H9 (cell line): ENCODE data around the gene RRBP1. TPM values are rescaled to one million over a fixed set of nuclear protein-coding genes. Genes with fewer than 3 reads are reported as not detected.

ENCODE experiments used
- DNase-seq: peaks from one replicate; pipeline ENCODE4 v3.0.0-alpha.2; 2017
- H2AFZ ChIP-seq: one replicate; pipeline ENCODE4 v1.6.1; 2013; ENCODE audit warnings: mild to moderate bottlenecking, low read length, control low read depth, moderate library complexity
- H2AK5ac ChIP-seq: 2 replicates; pipeline ENCODE4 v1.6.1; 2013; ENCODE audit warnings: low read length, control low read depth, mixed read lengths; ENCODE audit not compliant: insufficient read length
- H2BK120ac ChIP-seq: one replicate; pipeline ENCODE4 v1.6.1; 2013; ENCODE audit warnings: low read depth, mild to moderate bottlenecking, low read length, control low read depth, inconsistent platforms; ENCODE audit not compliant: poor library complexity, severe bottlenecking
- H2BK12ac ChIP-seq: 2 replicates; pipeline ENCODE4 v1.6.1; 2013; ENCODE audit warnings: low read length, control low read depth, mixed read lengths, low read depth; ENCODE audit not compliant: insufficient read length
- H2BK15ac ChIP-seq: 2 replicates; pipeline ENCODE4 v1.6.1; 2013; ENCODE audit warnings: low read depth, low read length, control low read depth
- H2BK20ac ChIP-seq: one replicate; pipeline ENCODE4 v1.6.1; 2013; ENCODE audit warnings: low read depth, mild to moderate bottlenecking, low read length, control low read depth, inconsistent platforms; ENCODE audit not compliant: poor library complexity, severe bottlenecking
- H2BK5ac ChIP-seq: 2 replicates; pipeline ENCODE4 v1.6.1; 2013; ENCODE audit warnings: low read length, control low read depth, mixed read lengths; ENCODE audit not compliant: insufficient read length
- H3K14ac ChIP-seq: 2 replicates; pipeline ENCODE4 v1.6.1; 2013; ENCODE audit warnings: low read length, control low read depth; ENCODE audit not compliant: insufficient read depth
- H3K18ac ChIP-seq: 2 replicates; pipeline ENCODE4 v1.6.1; 2013; ENCODE audit warnings: low read depth, mild to moderate bottlenecking, mixed read lengths, low read length, control low read depth; ENCODE audit not compliant: insufficient read length
- H3K23ac ChIP-seq: 2 replicates; pipeline ENCODE4 v1.6.1; 2013; ENCODE audit warnings: low read length, control low read depth, mixed read lengths, low read depth; ENCODE audit not compliant: insufficient read length
- H3K23me2 ChIP-seq: 2 replicates; pipeline ENCODE4 v1.6.1; 2013; ENCODE audit warnings: low read depth, mild to moderate bottlenecking, mixed read lengths, low read length, control low read depth; ENCODE audit not compliant: insufficient read length, poor library complexity, severe bottlenecking
- H3K27ac ChIP-seq: 2 replicates; pipeline ENCODE4 v1.5.1; 2013; ENCODE audit warnings: low read length, control low read depth, mixed read lengths, low read depth; ENCODE audit not compliant: insufficient read length
- H3K27me3 ChIP-seq: 2 replicates; pipeline ENCODE4 v1.6.1; 2013; ENCODE audit warnings: low read length, control low read depth, inconsistent platforms; ENCODE audit not compliant: insufficient read depth
- H3K4ac ChIP-seq: 2 replicates; pipeline ENCODE4 v1.6.1; 2013; ENCODE audit warnings: low read depth, mild to moderate bottlenecking, control low read depth, inconsistent platforms, low read length, moderate library complexity
- H3K4me1 ChIP-seq: 2 replicates; pipeline ENCODE4 v1.6.1; 2013; ENCODE audit warnings: low read length, control low read depth, inconsistent platforms; ENCODE audit not compliant: insufficient read depth
- H3K4me2 ChIP-seq: 2 replicates; pipeline ENCODE4 v1.6.1; 2013; ENCODE audit warnings: low read length, control low read depth, mixed read lengths; ENCODE audit not compliant: insufficient read length, insufficient read depth
- H3K56ac ChIP-seq: 2 replicates; pipeline ENCODE4 v1.6.1; 2013; ENCODE audit warnings: low read depth, mild to moderate bottlenecking, mixed read lengths, low read length, control low read depth; ENCODE audit not compliant: insufficient read length
- H3K79me1 ChIP-seq: 2 replicates; pipeline ENCODE4 v1.6.1; 2013; ENCODE audit warnings: low read depth, mild to moderate bottlenecking, moderate library complexity, low read length, control low read depth, inconsistent platforms; ENCODE audit not compliant: insufficient read depth, poor library complexity, severe bottlenecking
- H3K79me2 ChIP-seq: 2 replicates; pipeline ENCODE4 v1.6.1; 2013; ENCODE audit warnings: low read length, control low read depth, inconsistent platforms; ENCODE audit not compliant: insufficient read depth
- H3K9ac ChIP-seq: 2 replicates; pipeline ENCODE4 v1.6.1; 2013; ENCODE audit warnings: low read length, control low read depth, mixed read lengths; ENCODE audit not compliant: insufficient read length; ENCODE audit errors: extremely low read depth
- H3K9me3 ChIP-seq: one replicate; pipeline ENCODE4 v1.6.1; 2013; ENCODE audit warnings: low read depth, low read length, inconsistent platforms; ENCODE audit not compliant: control insufficient read depth
- H3T11ph ChIP-seq: one replicate; pipeline ENCODE4 v1.6.1; 2013; ENCODE audit warnings: mild to moderate bottlenecking, low read length, control low read depth, inconsistent platforms
- H4K20me1 ChIP-seq: one replicate; pipeline ENCODE4 v1.6.1; 2013; ENCODE audit not compliant: control insufficient read depth, insufficient read length, insufficient read depth
- H4K5ac ChIP-seq: 2 replicates; pipeline ENCODE4 v1.6.1; 2013; ENCODE audit warnings: low read depth, mild to moderate bottlenecking, mixed read lengths, low read length, control low read depth; ENCODE audit not compliant: insufficient read length
- H4K8ac ChIP-seq: replicated peaks from 2 replicates; pipeline ENCODE4 v1.6.1; 2013; ENCODE audit warnings: low read length, control low read depth, mixed read lengths, low read depth; ENCODE audit not compliant: insufficient read length
- H4K91ac ChIP-seq: 2 replicates; pipeline ENCODE4 v1.6.1; 2013; ENCODE audit warnings: low read depth, mild to moderate bottlenecking, moderate library complexity, mixed read lengths, low read length, control low read depth; ENCODE audit not compliant: insufficient read length
- H3K27ac Mint-ChIP-seq, 3 experiments: 2 replicates in 2 of 3; 3 replicates in 1 of 3; pipeline ENCODE4 v1.8.0; 2020 to 2021; ENCODE audit warnings: mixed read lengths in 3 of 3, mild to moderate bottlenecking in 1 of 3, moderate library complexity in 1 of 3
- H3K27me3 Mint-ChIP-seq: 2 replicates; pipeline ENCODE4 v1.8.0; 2021; ENCODE audit warnings: low read depth, mild to moderate bottlenecking, moderate library complexity, mixed read lengths
- H3K36me3 Mint-ChIP-seq, 3 experiments: 2 replicates in 2 of 3; 3 replicates in 1 of 3; pipeline ENCODE4 v1.8.0; 2020 to 2021; ENCODE audit warnings: low read depth in 3 of 3, mixed read lengths in 3 of 3; ENCODE audit not compliant: insufficient read depth in 1 of 3
- H3K4me1 Mint-ChIP-seq, 2 experiments: 2 replicates each; pipeline ENCODE4 v1.8.0; 2020; ENCODE audit warnings: mixed read lengths in 2 of 2
- H3K4me3 Mint-ChIP-seq, 2 experiments: 2 replicates in 1 of 2; 3 replicates in 1 of 2; pipeline ENCODE4 v1.8.0; 2020 to 2021; ENCODE audit warnings: mild to moderate bottlenecking in 2 of 2, mixed read lengths in 2 of 2, moderate library complexity in 1 of 2
- H3K9me3 Mint-ChIP-seq, 2 experiments: 2 replicates in 1 of 2; 3 replicates in 1 of 2; pipeline ENCODE4 v1.8.0; 2020; ENCODE audit warnings: mild to moderate bottlenecking in 2 of 2, mixed read lengths in 2 of 2, moderate library complexity in 1 of 2
- WGBS: extraction: QIAGEN DNeasy Blood & Tissue Kit; methylation state at CpG from one replicate; pipeline ENCODE4 v1.1.7; 2013; ENCODE audit warnings: missing lambda C conversion rate, low lambda C conversion rate, mixed read lengths; ENCODE audit not compliant: insufficient read length; ENCODE audit errors: extremely low coverage; 5-methylcytosine and 5-hydroxymethylcytosine counted together
- total RNA-seq: library from RNA; stranded (reverse); gene quantifications from 2 replicates; pipeline ENCODE4 v1.2.1, GENCODE V29; 2021
- TF ChIP-seq, protein P1 (sequence below): fragments of 200-600 bp; sonication (generic); conservative IDR thresholded peaks from 3 replicates; pipeline ENCODE4 v1.8.0; 2021; ENCODE audit warnings: antibody characterized with exemption, mild to moderate bottlenecking

RRBP1 gene
- total RNA-seq, 1 experiment from 2014 or later, result 97.8 TPM

- no peaks in the 10 kb centered on the region for H3K79me1 ChIP-seq
- no peak overlapping the region for H4K5ac ChIP-seq
- peak; percentile 23 for DNase-seq
- Mint-ChIP-seq H3K27me3 (no peaks in the 10 kb centered on the region), H3K4me1 (0 out of 4 replicates have a peak, but pooled peaks cover 0 to 5% of the 10 kb centered on the region in 2 experiments), H3K27ac (no peak overlapping the region), H3K36me3 (peaks cover 22 to 65% (median 61%) of the 10 kb centered on the region in 3 experiments; a peak in 6 of 7 replicates), H3K4me3 (no peak overlapping the region), H3K9me3 (no peaks in the 10 kb centered on the region)
- no peak overlapping the region for H3K27ac ChIP-seq
- H4K91ac ChIP-seq, result no peak overlapping the region
- no peaks in the 10 kb centered on the region for H3K23me2 ChIP-seq
- no peak overlapping the region for H3K4me2 ChIP-seq
- H3K79me2 ChIP-seq, result no peaks in the 10 kb centered on the region
- H2BK5ac ChIP-seq, result no peak overlapping the region
- H3K27me3 ChIP-seq, result no peaks in the 10 kb centered on the region
- H2BK20ac ChIP-seq, result no peak overlapping the region
- no peak overlapping the region for H2BK120ac ChIP-seq
- no peak overlapping the region for H3K4ac ChIP-seq
- no peak overlapping the region for H2BK15ac ChIP-seq
- no peaks in the 10 kb centered on the region for H3K4me1 ChIP-seq
- H2AK5ac ChIP-seq, result no peak overlapping the region
- H4K20me1 ChIP-seq, result peaks cover 2% of the 10 kb centered on the region
- H3K23ac ChIP-seq, result no peak overlapping the region
- H3K56ac ChIP-seq, result no peak overlapping the region
- no peak overlapping the region for H2AFZ ChIP-seq
- H3T11ph ChIP-seq, result no peak overlapping the region
- H3K9me3 ChIP-seq, result no peaks in the 10 kb centered on the region
- no peak overlapping the region for H3K18ac ChIP-seq
- TF ChIP-seq, protein P1, sequence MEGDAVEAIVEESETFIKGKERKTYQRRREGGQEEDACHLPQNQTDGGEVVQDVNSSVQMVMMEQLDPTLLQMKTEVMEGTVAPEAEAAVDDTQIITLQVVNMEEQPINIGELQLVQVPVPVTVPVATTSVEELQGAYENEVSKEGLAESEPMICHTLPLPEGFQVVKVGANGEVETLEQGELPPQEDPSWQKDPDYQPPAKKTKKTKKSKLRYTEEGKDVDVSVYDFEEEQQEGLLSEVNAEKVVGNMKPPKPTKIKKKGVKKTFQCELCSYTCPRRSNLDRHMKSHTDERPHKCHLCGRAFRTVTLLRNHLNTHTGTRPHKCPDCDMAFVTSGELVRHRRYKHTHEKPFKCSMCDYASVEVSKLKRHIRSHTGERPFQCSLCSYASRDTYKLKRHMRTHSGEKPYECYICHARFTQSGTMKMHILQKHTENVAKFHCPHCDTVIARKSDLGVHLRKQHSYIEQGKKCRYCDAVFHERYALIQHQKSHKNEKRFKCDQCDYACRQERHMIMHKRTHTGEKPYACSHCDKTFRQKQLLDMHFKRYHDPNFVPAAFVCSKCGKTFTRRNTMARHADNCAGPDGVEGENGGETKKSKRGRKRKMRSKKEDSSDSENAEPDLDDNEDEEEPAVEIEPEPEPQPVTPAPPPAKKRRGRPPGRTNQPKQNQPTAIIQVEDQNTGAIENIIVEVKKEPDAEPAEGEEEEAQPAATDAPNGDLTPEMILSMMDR, result no peak
- no peak overlapping the region for H3K14ac ChIP-seq
- no CpG with 5 or more reads among the region's 29 CpGs for whole genome bisulfite sequencing
- H4K8ac ChIP-seq, result no peak overlapping the region
- no peak overlapping the region for H3K9ac ChIP-seq
- H2BK12ac ChIP-seq, result no peak overlapping the region
Measured at GRCh38 chr20:17619351-17620093, 62.5 kb downstream of the RRBP1 start.
